IPS DF 6.9 (cell line): ENCODE measurements around the gene ANKRD30B.
"Not testable (repeated sequence)": the region's sequence is repeated elsewhere in the genome, so short reads cannot be mapped to it uniquely, and the experiment has no call there.

Experiments used
- DNase-seq: peaks from one replicate; pipeline ENCODE4 v3.0.0-alpha.2; 2013; ENCODE audit warnings: low read depth, low spot score
- H3K27ac ChIP-seq: one replicate; pipeline ENCODE4 v1.5.1; 2013; ENCODE audit warnings: low read length, control low read depth
- H3K27me3 ChIP-seq: 2 replicates; pipeline ENCODE4 v1.6.1; 2013; ENCODE audit warnings: mild to moderate bottlenecking, low read length; ENCODE audit not compliant: control insufficient read depth, insufficient read depth
- H3K36me3 ChIP-seq: 2 replicates; pipeline ENCODE4 v1.6.1; 2013; ENCODE audit warnings: low read length; ENCODE audit not compliant: control insufficient read depth, insufficient read depth
- H3K4me1 ChIP-seq: 2 replicates; pipeline ENCODE4 v1.6.1; 2013; ENCODE audit warnings: low read length; ENCODE audit not compliant: control insufficient read depth, insufficient read depth
- H3K4me3 ChIP-seq: 2 replicates; pipeline ENCODE4 v1.5.1; 2013; ENCODE audit warnings: mild to moderate bottlenecking, low read length
- H3K9me3 ChIP-seq: 2 replicates; pipeline ENCODE4 v1.6.1; 2013; ENCODE audit warnings: low read length, inconsistent platforms; ENCODE audit not compliant: control insufficient read depth, insufficient read depth
- WGBS: extraction: QIAGEN DNeasy Blood & Tissue Kit; methylation state at CpG from one replicate; pipeline ENCODE4 v1.1.7; 2013; ENCODE audit warnings: mixed read lengths, missing lambda C conversion rate; ENCODE audit not compliant: insufficient read length, insufficient coverage; 5-methylcytosine and 5-hydroxymethylcytosine counted together

The ANKRD30B gene

GRCh38 chr18:14769381-14769780 is 21.4 kb downstream of the ANKRD30B start:
- Histone ChIP-seq H3K9me3 (no peaks in the 10 kb centered on the region), H3K36me3 (no peaks in the 10 kb centered on the region), H3K4me1 (no peaks in the 10 kb centered on the region), H3K27ac (no peak overlapping the region), H3K4me3 (no peak overlapping the region), H3K27me3 (no peaks in the 10 kb centered on the region)
- no peak for DNase-seq
- no CpG with 5 or more reads among the region's 2 CpGs for WGBS

- Histone ChIP-seq H3K4me1 (no peaks in the 10 kb centered on the region), H3K9me3 (no peaks in the 10 kb centered on the region), H3K27ac (no peak overlapping the region), H3K36me3 (no peaks in the 10 kb centered on the region), H3K27me3 (no peaks in the 10 kb centered on the region), H3K4me3 (no peak overlapping the region)
- DNase-seq, result no peak
- no CpG with 5 or more reads among the region's 2 CpGs for WGBS
Measured at GRCh38 chr18:14776801-14777200, 28.8 kb downstream of the ANKRD30B start.

- H3K27ac ChIP-seq, result no peak overlapping the region
- H3K27me3 ChIP-seq, result no peaks in the 10 kb centered on the region
- no CpG with 5 or more reads among the region's 3 CpGs for WGBS
- H3K36me3 ChIP-seq, result no peaks in the 10 kb centered on the region
- no peak overlapping the region for H3K4me3 ChIP-seq
- no peaks in the 10 kb centered on the region for H3K4me1 ChIP-seq
- DNase-seq, result no peak
- H3K9me3 ChIP-seq, result no peaks in the 10 kb centered on the region
Measured at GRCh38 chr18:14781671-14782070, 33.7 kb downstream of the ANKRD30B start.

- Histone ChIP-seq H3K27ac (no peak overlapping the region), H3K27me3 (no peaks in the 10 kb centered on the region), H3K36me3 (no peaks in the 10 kb centered on the region), H3K4me1 (no peaks in the 10 kb centered on the region), H3K4me3 (no peak overlapping the region), H3K9me3 (no peaks in the 10 kb centered on the region)
- no CpG with 5 or more reads among the region's 2 CpGs for WGBS
- DNase-seq, result no peak
Measured at GRCh38 chr18:14784133-14784532, 36.2 kb downstream of the ANKRD30B start.

GRCh38 chr18:14796876-14797275 is 48.9 kb downstream of the ANKRD30B start:
- H3K27ac ChIP-seq, H3K4me1 ChIP-seq, H3K36me3 ChIP-seq, H3K4me3 ChIP-seq, H3K27me3 ChIP-seq, H3K9me3 ChIP-seq, DNase-seq: not testable (repeated sequence)
- WGBS, result no CpG with 5 or more reads among the region's 3 CpGs

GRCh38 chr18:14797969-14798764 is 50.2 kb downstream of the ANKRD30B start:
- H3K4me3 ChIP-seq, H3K4me1 ChIP-seq, H3K27me3 ChIP-seq, H3K36me3 ChIP-seq, H3K27ac ChIP-seq, DNase-seq, H3K9me3 ChIP-seq: not testable (repeated sequence)
- WGBS, result no CpG with 5 or more reads among the region's 12 CpGs

- not testable (repeated sequence) for DNase-seq, H3K27me3 ChIP-seq, H3K4me1 ChIP-seq, H3K9me3 ChIP-seq, H3K36me3 ChIP-seq, H3K27ac ChIP-seq, H3K4me3 ChIP-seq
- WGBS, result no CpG with 5 or more reads among the region's 13 CpGs
Measured at GRCh38 chr18:14811081-14811480, 63.1 kb downstream of the ANKRD30B start.

- H3K4me1 ChIP-seq, H3K4me3 ChIP-seq, H3K9me3 ChIP-seq, DNase-seq, H3K36me3 ChIP-seq, H3K27me3 ChIP-seq, H3K27ac ChIP-seq: not testable (repeated sequence)
- no CpG with 5 or more reads among the region's 2 CpGs for WGBS
Measured at GRCh38 chr18:14826972-14827632, 79.1 kb downstream of the ANKRD30B start.

- not testable (repeated sequence) for DNase-seq, H3K4me1 ChIP-seq, H3K27me3 ChIP-seq, H3K4me3 ChIP-seq, H3K36me3 ChIP-seq, H3K9me3 ChIP-seq, H3K27ac ChIP-seq
- WGBS, result no CpG with 5 or more reads among the region's 2 CpGs
Measured at GRCh38 chr18:14841607-14842006, 93.6 kb downstream of the ANKRD30B start.

- not testable (repeated sequence) for H3K4me3 ChIP-seq, H3K9me3 ChIP-seq, H3K36me3 ChIP-seq, DNase-seq, H3K4me1 ChIP-seq, H3K27ac ChIP-seq, H3K27me3 ChIP-seq
- WGBS, result no CpG with 5 or more reads among the region's 2 CpGs
Measured at GRCh38 chr18:14851533-14851932, 103.6 kb downstream of the ANKRD30B start.

- not testable (repeated sequence) for H3K4me3 ChIP-seq, H3K36me3 ChIP-seq, H3K27me3 ChIP-seq, H3K4me1 ChIP-seq, H3K9me3 ChIP-seq, DNase-seq, H3K27ac ChIP-seq
- no CpG with 5 or more reads among the region's 17 CpGs for WGBS
Measured at GRCh38 chr18:14855634-14856033, 107.7 kb downstream of the ANKRD30B start.
